Islet of Langerhans (tissue), 1 donor: ENCODE data around the gene UTP11.

ENCODE experiments used
- FAIRE-seq: peaks from one replicate; lab custom pipeline; 2011; peaks lifted over from hg19 to GRCh38; lab: Jason Lieb, UNC

Gene UTP11

GRCh38 chr1:38003261-38004250 lies 9.0 kb upstream of the UTP11 start:
- FAIRE-seq, result no peak

- FAIRE-seq, result no peak
These were observed 8.0 kb upstream of the UTP11 start for GRCh38 chr1:38004284-38005108.

GRCh38 chr1:38005195-38006007 lies 7.1 kb upstream of the UTP11 start, which contains the start of gene FHL3:
Gene FHL3 (minus strand): TSS chr1:38005514. CDS start chr1:37999412, 6,102 bp downstream.
- FAIRE-seq, result no peak

GRCh38 chr1:38006008-38006828 lies 6.3 kb upstream of the UTP11 start:
- no peak for FAIRE-seq

GRCh38 chr1:38009088-38009840 lies 3.3 kb upstream of the UTP11 start:
- no peak for FAIRE-seq

GRCh38 chr1:38009841-38010180 lies 2.7 kb upstream of the UTP11 start:
- no peak for FAIRE-seq

GRCh38 chr1:38013227-38013622 lies 691 bp downstream of the UTP11 start:
- FAIRE-seq, result no peak

GRCh38 chr1:38014171-38014570 lies 1.6 kb downstream of the UTP11 start:
- FAIRE-seq, result no peak

GRCh38 chr1:38014724-38015424 lies 2.3 kb downstream of the UTP11 start:
- FAIRE-seq, result no peak

- FAIRE-seq, result no peak
These were observed 3.6 kb downstream of the UTP11 start for GRCh38 chr1:38015978-38016725.

GRCh38 chr1:38018864-38019343 lies 6.4 kb downstream of the UTP11 start:
- no peak for FAIRE-seq

GRCh38 chr1:38020396-38020795 lies 7.9 kb downstream of the UTP11 start:
- FAIRE-seq, result no peak

- FAIRE-seq, result no peak
These were observed 9.4 kb downstream of the UTP11 start for GRCh38 chr1:38021969-38022368.

GRCh38 chr1:38022810-38023209 lies 10.3 kb downstream of the UTP11 start:
- FAIRE-seq, result no peak

- no peak for FAIRE-seq
These were observed 12.7 kb downstream of the UTP11 start for GRCh38 chr1:38025233-38025632.

GRCh38 chr1:38025664-38026063 lies 13.1 kb downstream of the UTP11 start:
- no peak for FAIRE-seq

GRCh38 chr1:38026592-38027200 lies 14.2 kb downstream of the UTP11 start:
- FAIRE-seq, result no peak
